Tibial nerve (tissue), 4 donors: ENCODE measurements around the gene MN1. TPM values are rescaled to one million over a fixed set of nuclear protein-coding genes. Genes with fewer than 3 reads are reported as not detected.

Experiments
- DNase-seq, 2 donors: peaks; one replicate each; pipeline ENCODE4 v3.0.0-alpha.2; 2019; ENCODE audit warnings: low spot score in 2 of 2
- H3K27ac ChIP-seq, 4 donors: fragments of 200-600 bp; sonication (generic) in 3 of 4; one replicate each; pipeline ENCODE4 v1.5.1; 2017 to 2019; ENCODE audit warnings: mild to moderate bottlenecking in 1 of 4
- H3K27me3 ChIP-seq, 2 donors: fragments of 200-600 bp; sonication (generic) in 1 of 2; one replicate each; pipeline versions ENCODE4 v1.5.1 to v1.6.0; 2017 to 2019
- H3K36me3 ChIP-seq, 3 donors: fragments of 200-600 bp; sonication (generic); one replicate each; pipeline ENCODE4 v1.5.1; 2018 to 2019
- H3K4me1 ChIP-seq, 4 donors: fragments of 200-600 bp; sonication (generic) in 3 of 4; one replicate each; pipeline ENCODE4 v1.5.1; 2017 to 2019
- H3K4me3 ChIP-seq, 4 donors: fragments of 200-600 bp; sonication (generic) in 3 of 4; one replicate each; pipeline ENCODE4 v1.5.1; 2017 to 2019; ENCODE audit warnings: mild to moderate bottlenecking in 1 of 4, moderate library complexity in 1 of 4
- H3K9me3 ChIP-seq, 4 donors: fragments of 200-600 bp; sonication (generic) in 3 of 4; one replicate each; pipeline ENCODE4 v1.5.1; 2017 to 2019
- CTCF ChIP-seq, 5 experiments: fragments of 200-600 bp in 3 of 5; fragments of 450-650 bp in 2 of 5; sonication (generic) in 3 of 5; IDR thresholded peaks; one replicate each; pipeline ENCODE4 v1.5.1; 2016 to 2019; ENCODE audit warnings: antibody characterized with exemption in 5 of 5, mild to moderate bottlenecking in 3 of 5, moderate library complexity in 2 of 5
- EP300 ChIP-seq, 2 donors: sonication (generic); formaldehyde crosslinking; IDR thresholded peaks; one replicate each; pipeline ENCODE4 v1.6.1; 2017; ENCODE audit warnings: antibody characterized with exemption in 2 of 2, mild to moderate bottlenecking in 1 of 2
- POLR2A ChIP-seq, 2 donors: fragments of 450-650 bp; IDR thresholded peaks; one replicate each; pipeline ENCODE4 v1.6.1; 2017; ENCODE audit warnings: antibody characterized with exemption in 2 of 2, mild to moderate bottlenecking in 2 of 2, moderate library complexity in 2 of 2
- WGBS, 2 donors: methylation state at CpG; one replicate each; pipeline ENCODE4 v1.1.5; 2018; 5-methylcytosine and 5-hydroxymethylcytosine counted together
- total RNA-seq, 4 donors: library from RNA; depleted of rRNA; stranded (reverse); fragments of >200 nt; gene quantifications; one replicate each; pipeline ENCODE4 v1.1.0, GENCODE V29; 2016

MN1 gene
- total RNA-seq, 4 donors from 2014 or later: 3.9 to 8.2 (median 6.0) TPM

- Histone ChIP-seq H3K36me3 (no peaks in the 10 kb centered on the region), H3K27ac (peak overlapping the region in 2 of 4 donors; percentile 79 to 81), H3K4me3 (no peak overlapping the region), H3K27me3 (no peaks in the 10 kb centered on the region), H3K4me1 (peaks cover 0 to 73% (median 13%) of the 10 kb centered on the region in 4 donors), H3K9me3 (no peaks in the 10 kb centered on the region)
- 67 to 70% methylated on average over 13 of the region's 13 CpGs for WGBS, 2 donors
- TF ChIP-seq EP300 (IDR thresholded peaks at IDR 0.05): no peak
- no peak for TF ChIP-seq CTCF (IDR thresholded peaks at IDR 0.05)
- no peak for TF ChIP-seq POLR2A (IDR thresholded peaks at IDR 0.05)
- DNase-seq: no peak
Measured at GRCh38 chr22:27750584-27751265, 50.8 kb downstream of the MN1 start.

- no peak overlapping the region for H3K4me3 ChIP-seq
- H3K9me3 ChIP-seq: no peaks in the 10 kb centered on the region
- H3K27ac ChIP-seq: peak overlapping the region; percentile 29 to 81 (median 71)
- peaks cover 0 to 66% (median 13%) of the 10 kb centered on the region in 4 donors for H3K4me1 ChIP-seq
- H3K27me3 ChIP-seq: no peaks in the 10 kb centered on the region
- TF ChIP-seq POLR2A (IDR thresholded peaks at IDR 0.05): no peak
- TF ChIP-seq CTCF (IDR thresholded peaks at IDR 0.05): no peak
- no peak for TF ChIP-seq EP300 (IDR thresholded peaks at IDR 0.05)
- WGBS, 2 donors: 34 to 38% methylated on average over 11 of the region's 11 CpGs
- H3K36me3 ChIP-seq: no peaks in the 10 kb centered on the region
- DNase-seq: no peak
Measured at GRCh38 chr22:27749597-27750225, 51.8 kb downstream of the MN1 start.

- no peak overlapping the region for H3K4me3 ChIP-seq
- peaks cover 0 to 56% (median 13%) of the 10 kb centered on the region in 4 donors for H3K4me1 ChIP-seq
- H3K27ac ChIP-seq: peak overlapping the region; percentile 29 to 81 (median 71)
- H3K9me3 ChIP-seq: no peaks in the 10 kb centered on the region
- H3K36me3 ChIP-seq: no peaks in the 10 kb centered on the region
- DNase-seq: no peak
- TF ChIP-seq EP300 (IDR thresholded peaks at IDR 0.05) (peak in 1 of 2 donors; percentile 7), POLR2A (IDR thresholded peaks at IDR 0.05) (no peak)
- WGBS, 2 donors: 13 to 18% methylated on average over 10 to 11 of the region's 11 CpGs
- H3K27me3 ChIP-seq: no peaks in the 10 kb centered on the region
Measured at GRCh38 chr22:27748751-27749191, 52.8 kb downstream of the MN1 start.

- no peak overlapping the region for H3K4me3 ChIP-seq
- H3K27me3 ChIP-seq: no peaks in the 10 kb centered on the region
- H3K4me1 ChIP-seq: peaks cover 0 to 52% (median 13%) of the 10 kb centered on the region in 4 donors
- H3K27ac ChIP-seq: peak overlapping the region in 3 of 4 donors; percentile 17 to 81 (median 79)
- DNase-seq: no peak
- no peaks in the 10 kb centered on the region for H3K36me3 ChIP-seq
- 22 to 23% methylated on average over 4 of the region's 4 CpGs for WGBS, 2 donors
- TF ChIP-seq CTCF (IDR thresholded peaks at IDR 0.05): no peak
- no peak for TF ChIP-seq POLR2A (IDR thresholded peaks at IDR 0.05)
- no peak for TF ChIP-seq EP300 (IDR thresholded peaks at IDR 0.05)
- H3K9me3 ChIP-seq: no peaks in the 10 kb centered on the region
Measured at GRCh38 chr22:27748349-27748748, 53.2 kb downstream of the MN1 start.

GRCh38 chr22:27747396-27748221 is 53.9 kb downstream of the MN1 start:
- Histone ChIP-seq H3K9me3 (no peaks in the 10 kb centered on the region), H3K4me3 (no peak overlapping the region), H3K27me3 (no peaks in the 10 kb centered on the region), H3K36me3 (no peaks in the 10 kb centered on the region), H3K4me1 (peaks cover 0 to 45% (median 13%) of the 10 kb centered on the region in 4 donors), H3K27ac (peak overlapping the region in 3 of 4 donors; percentile 17 to 81 (median 18))
- TF ChIP-seq POLR2A (IDR thresholded peaks at IDR 0.05): no peak
- peak in 1 of 2 donors; percentile 33 for TF ChIP-seq EP300 (IDR thresholded peaks at IDR 0.05)
- peak in 1 of 5 experiments; percentile 26 for TF ChIP-seq CTCF (IDR thresholded peaks at IDR 0.05)
- DNase-seq: peak in 1 of 2 donors; percentile 25
- 84% methylated on average over 13 of the region's 13 CpGs for WGBS, 2 donors
